Measurements from ENCODE around the gene SPARC.

DNA sequence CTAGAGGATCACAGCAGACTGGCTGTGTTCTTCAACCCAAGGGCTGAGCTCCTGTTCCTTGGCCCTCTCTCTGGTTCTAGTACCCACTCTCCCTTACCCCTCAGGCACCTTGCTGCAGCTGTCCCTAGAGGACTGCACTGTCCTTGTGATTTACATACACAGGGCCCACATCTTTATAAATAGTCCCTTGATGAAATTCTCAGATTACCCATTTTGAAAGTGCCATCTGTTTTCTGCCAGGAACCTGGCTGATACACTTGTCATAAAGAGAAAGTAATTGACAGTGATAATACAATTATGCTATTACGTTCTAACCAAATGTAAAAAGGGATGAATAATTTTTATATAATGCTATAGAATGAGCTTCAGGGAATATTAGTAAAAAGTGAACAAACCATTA, 16.5 kb upstream of the SPARC start:
- TF ChIP-seq, protein P1, sequence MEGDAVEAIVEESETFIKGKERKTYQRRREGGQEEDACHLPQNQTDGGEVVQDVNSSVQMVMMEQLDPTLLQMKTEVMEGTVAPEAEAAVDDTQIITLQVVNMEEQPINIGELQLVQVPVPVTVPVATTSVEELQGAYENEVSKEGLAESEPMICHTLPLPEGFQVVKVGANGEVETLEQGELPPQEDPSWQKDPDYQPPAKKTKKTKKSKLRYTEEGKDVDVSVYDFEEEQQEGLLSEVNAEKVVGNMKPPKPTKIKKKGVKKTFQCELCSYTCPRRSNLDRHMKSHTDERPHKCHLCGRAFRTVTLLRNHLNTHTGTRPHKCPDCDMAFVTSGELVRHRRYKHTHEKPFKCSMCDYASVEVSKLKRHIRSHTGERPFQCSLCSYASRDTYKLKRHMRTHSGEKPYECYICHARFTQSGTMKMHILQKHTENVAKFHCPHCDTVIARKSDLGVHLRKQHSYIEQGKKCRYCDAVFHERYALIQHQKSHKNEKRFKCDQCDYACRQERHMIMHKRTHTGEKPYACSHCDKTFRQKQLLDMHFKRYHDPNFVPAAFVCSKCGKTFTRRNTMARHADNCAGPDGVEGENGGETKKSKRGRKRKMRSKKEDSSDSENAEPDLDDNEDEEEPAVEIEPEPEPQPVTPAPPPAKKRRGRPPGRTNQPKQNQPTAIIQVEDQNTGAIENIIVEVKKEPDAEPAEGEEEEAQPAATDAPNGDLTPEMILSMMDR (IDR thresholded peaks at IDR 0.05): no peak
- no peak for TF ChIP-seq POLR2A (IDR thresholded peaks at IDR 0.05)
- no peak for TF ChIP-seq EP300 (IDR thresholded peaks at IDR 0.05)
